SK-N-SH (cell line): ENCODE data around the gene XPO1. TPM values are rescaled to one million over a fixed set of nuclear protein-coding genes. Genes with fewer than 3 reads are reported as not detected.

Source experiments
- CTCF ChIA-PET: fragments of 300-600, 350-600 bp; formaldehyde crosslinking; extraction: SDS; loops from one replicate; lab custom pipeline; 2021; lab: Yijun Ruan, JAX
- POLR2A ChIA-PET: fragments of 350-600 bp; sonication (Branson Sonifier 250); formaldehyde crosslinking; extraction: SDS; loops from one replicate; lab custom pipeline; 2020; ENCODE audit warnings: antibody characterized with exemption, inconsistent platforms; lab: Yijun Ruan, JAX
- DNase-seq: peaks from one replicate; pipeline ENCODE4 v3.0.0; 2012
- H2AFZ ChIP-seq: fragments of 200-600 bp; sonication (generic); 2 replicates; pipeline ENCODE4 v1.8.1; 2016; ENCODE audit warnings: antibody characterized with exemption, mild to moderate bottlenecking, low read depth
- H3F3A ChIP-seq: fragments of 200-600 bp; sonication (generic); replicated peaks from 2 replicates; pipeline ENCODE3; 2016; ENCODE audit warnings: antibody characterized with exemption, mild to moderate bottlenecking; ENCODE audit not compliant: insufficient read depth
- H3K27ac ChIP-seq, 2 experiments: fragments of 200-500 bp in 1 of 2; fragments of 200-600 bp in 1 of 2; sonication (Bioruptor generic) in 1 of 2; sonication (generic), shearing (Covaris generic) in 1 of 2; 2 replicates each; pipeline versions ENCODE4 v1.5.1 to v1.6.1; 2014 to 2016; ENCODE audit warnings: low read depth in 2 of 2, inconsistent platforms in 1 of 2, low read length in 1 of 2, mild to moderate bottlenecking in 1 of 2, mixed read lengths in 1 of 2
- H3K27me3 ChIP-seq: fragments of 200-600 bp; sonication (generic), shearing (Covaris generic); 2 replicates; pipeline ENCODE4 v1.6.1; 2016; ENCODE audit warnings: mixed run types; ENCODE audit not compliant: insufficient read depth
- H3K36me3 ChIP-seq, 2 experiments: fragments of 200-500 bp in 1 of 2; fragments of 200-600 bp in 1 of 2; sonication (Bioruptor generic) in 1 of 2; sonication (generic) in 1 of 2; replicated peaks in 1 of 2; 2 replicates each; pipeline versions ENCODE3 to v1.5.1; 2014 to 2016; ENCODE audit warnings: low read length in 1 of 2, mild to moderate bottlenecking in 1 of 2; ENCODE audit not compliant: insufficient read depth in 2 of 2, control insufficient read depth in 1 of 2
- H3K4me1 ChIP-seq, 2 experiments: fragments of 200-500 bp in 1 of 2; fragments of 200-600 bp in 1 of 2; sonication (Bioruptor generic) in 1 of 2; sonication (generic), shearing (Covaris generic) in 1 of 2; 2 replicates each; pipeline versions ENCODE4 v1.5.1 to v1.6.1; 2014 to 2016; ENCODE audit warnings: low read depth in 1 of 2, low read length in 1 of 2, mixed run types in 1 of 2; ENCODE audit not compliant: insufficient read depth in 2 of 2, control insufficient read depth in 1 of 2
- H3K4me2 ChIP-seq: fragments of 200-600 bp; sonication (generic), shearing (Covaris generic); 2 replicates; pipeline ENCODE4 v1.6.1; 2017; ENCODE audit warnings: mixed run types
- H3K4me3 ChIP-seq, 2 experiments: fragments of 200-500 bp in 1 of 2; fragments of 200-600 bp in 1 of 2; sonication (Bioruptor generic) in 1 of 2; sonication (generic), shearing (Covaris generic) in 1 of 2; 2 replicates each; pipeline versions ENCODE4 v1.5.1 to v1.8.1; 2014 to 2016; ENCODE audit warnings: low read depth in 2 of 2, inconsistent platforms in 1 of 2, low read length in 1 of 2, mild to moderate bottlenecking in 1 of 2, mixed read lengths in 1 of 2, moderate library complexity in 1 of 2
- H3K79me2 ChIP-seq: fragments of 200-600 bp; sonication (generic); 2 replicates; pipeline ENCODE4 v1.8.1; 2017; ENCODE audit warnings: mild to moderate bottlenecking; ENCODE audit not compliant: insufficient read depth
- H3K9ac ChIP-seq: fragments of 200-600 bp; sonication (generic); 2 replicates; pipeline ENCODE4 v1.6.1; 2017; ENCODE audit warnings: mixed run types
- H3K9me2 ChIP-seq: fragments of 200-600 bp; sonication (generic); 2 replicates; pipeline ENCODE4 v1.6.1; 2017; ENCODE audit warnings: mixed run types
- H3K9me3 ChIP-seq: fragments of 200-600 bp; sonication (generic); 2 replicates; pipeline ENCODE4 v1.6.1; 2017; ENCODE audit warnings: mixed run types, mild to moderate bottlenecking, moderate library complexity
- H4K20me1 ChIP-seq: fragments of 200-600 bp; sonication (generic); 2 replicates; pipeline ENCODE4 v1.6.1; 2017; ENCODE audit warnings: mild to moderate bottlenecking, mixed run types; ENCODE audit not compliant: insufficient read depth
- ELF1 ChIP-seq: IDR thresholded peaks from 2 replicates; pipeline ENCODE4 v1.4.0; 2012
- FOXJ3 ChIP-seq: sonication (generic); formaldehyde crosslinking; IDR thresholded peaks from 2 replicates; pipeline ENCODE4 v1.5.1; 2020; ENCODE audit warnings: mild to moderate bottlenecking, missing genetic modification reagents
- MEF2A ChIP-seq: IDR thresholded peaks from 2 replicates; pipeline ENCODE4 v1.4.0; 2012; ENCODE audit warnings: low read depth, borderline replicate concordance
- NFIC ChIP-seq: IDR thresholded peaks from 2 replicates; pipeline ENCODE4 v1.4.0; 2012; ENCODE audit warnings: borderline replicate concordance
- POLR2AphosphoS5 ChIP-seq: IDR thresholded peaks from 2 replicates; pipeline ENCODE4 v1.6.1; 2012; ENCODE audit warnings: low read depth, low read length
- SIN3A ChIP-seq: IDR thresholded peaks from 2 replicates; pipeline ENCODE4 v1.6.1; 2012; ENCODE audit warnings: low read depth, mild to moderate bottlenecking, low read length, moderate library complexity, borderline replicate concordance
- TAF1 ChIP-seq: IDR thresholded peaks from 2 replicates; pipeline ENCODE4 v1.6.1; 2012; ENCODE audit warnings: low read depth, mild to moderate bottlenecking, low read length, moderate library complexity, borderline replicate concordance
- YY1 ChIP-seq: IDR thresholded peaks from 2 replicates; pipeline ENCODE4 v1.4.0; 2012; ENCODE audit warnings: low read depth, mild to moderate bottlenecking
- WGBS: methylation state at CpG from one replicate; pipeline ENCODE4 v1.1.6; 2017; ENCODE audit warnings: low lambda C conversion rate; 5-methylcytosine and 5-hydroxymethylcytosine counted together
- polyA plus RNA-seq, 3 experiments: library from polyadenylated mRNA; depleted of rRNA; stranded (reverse); fragments of >200 nt; gene quantifications; 2 replicates each; pipeline ENCODE4 v1.2.3, GENCODE V29; 2012
- TF ChIP-seq, protein P1 (sequence below): IDR thresholded peaks from 2 replicates; pipeline ENCODE4 v1.4.0; 2012; ENCODE audit warnings: low read depth, borderline replicate concordance

Gene XPO1
- polyA plus RNA-seq, 1 of the 3 experiments (the other 2 are of a cell fraction) = 61.0 TPM

DNA sequence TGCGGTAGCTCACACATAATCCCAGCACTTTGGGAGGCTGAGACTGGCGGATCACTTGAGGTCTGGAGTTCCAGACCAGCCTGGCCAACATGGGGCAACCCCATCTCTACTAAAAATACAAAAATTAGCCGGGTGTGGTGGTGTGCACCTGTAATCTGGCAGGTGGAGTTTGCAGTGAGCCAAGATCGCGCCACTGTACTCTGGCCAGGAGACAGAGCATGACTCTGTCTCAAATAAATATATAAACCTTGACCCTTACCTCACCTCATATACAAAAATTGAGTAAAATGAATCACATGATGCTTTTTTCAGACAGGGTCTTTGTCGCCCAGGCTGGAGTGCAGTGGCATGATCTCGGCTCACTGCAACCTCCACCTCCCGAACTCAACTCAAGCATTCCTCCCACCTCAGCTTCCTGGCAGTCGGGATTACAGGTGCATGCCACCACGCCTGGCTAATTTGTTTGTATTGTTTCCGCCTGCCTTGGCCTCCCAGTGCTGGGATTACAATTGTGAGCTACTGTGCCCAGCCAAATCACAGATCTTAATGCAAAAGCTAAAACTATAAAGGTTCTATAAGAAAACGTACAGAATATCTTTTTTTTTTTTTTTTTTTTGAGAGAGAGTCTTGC lies 25.3 kb downstream of the XPO1 start:
- no peaks in the 10 kb centered on the region for H3K9me3 ChIP-seq
- H2AFZ ChIP-seq = no peak overlapping the region
- H3K9ac ChIP-seq = no peak overlapping the region
- H3K36me3 ChIP-seq = peaks cover 16 to 93% of the 10 kb centered on the region in 2 experiments
- no peaks in the 10 kb centered on the region for H3K27me3 ChIP-seq
- no peak overlapping the region for H3K4me2 ChIP-seq
- no peak overlapping the region for H3K27ac ChIP-seq
- no peaks in the 10 kb centered on the region for H3K4me1 ChIP-seq
- TF ChIP-seq TAF1 (no peak), POLR2AphosphoS5 (no peak)
- 90% methylated on average over 12 of the region's 12 CpGs for WGBS
- no peaks in the 10 kb centered on the region for H3K9me2 ChIP-seq
- POLR2A ChIA-PET = no interaction called here
- H3K4me3 ChIP-seq = no peak overlapping the region
- DNase-seq = no peak
- CTCF ChIA-PET = interaction anchor here (0.6 to 1.3 kb wide), 3 partner anchors 8 to 376 kb away, joined by 3 to 4 read pairs (median 3); no protein-coding TSS in a partner anchor
- peaks cover 94% of the 10 kb centered on the region for H4K20me1 ChIP-seq
- peaks cover 100% of the 10 kb centered on the region for H3K79me2 ChIP-seq
- H3F3A ChIP-seq = peaks cover 24% of the 10 kb centered on the region

DNA sequence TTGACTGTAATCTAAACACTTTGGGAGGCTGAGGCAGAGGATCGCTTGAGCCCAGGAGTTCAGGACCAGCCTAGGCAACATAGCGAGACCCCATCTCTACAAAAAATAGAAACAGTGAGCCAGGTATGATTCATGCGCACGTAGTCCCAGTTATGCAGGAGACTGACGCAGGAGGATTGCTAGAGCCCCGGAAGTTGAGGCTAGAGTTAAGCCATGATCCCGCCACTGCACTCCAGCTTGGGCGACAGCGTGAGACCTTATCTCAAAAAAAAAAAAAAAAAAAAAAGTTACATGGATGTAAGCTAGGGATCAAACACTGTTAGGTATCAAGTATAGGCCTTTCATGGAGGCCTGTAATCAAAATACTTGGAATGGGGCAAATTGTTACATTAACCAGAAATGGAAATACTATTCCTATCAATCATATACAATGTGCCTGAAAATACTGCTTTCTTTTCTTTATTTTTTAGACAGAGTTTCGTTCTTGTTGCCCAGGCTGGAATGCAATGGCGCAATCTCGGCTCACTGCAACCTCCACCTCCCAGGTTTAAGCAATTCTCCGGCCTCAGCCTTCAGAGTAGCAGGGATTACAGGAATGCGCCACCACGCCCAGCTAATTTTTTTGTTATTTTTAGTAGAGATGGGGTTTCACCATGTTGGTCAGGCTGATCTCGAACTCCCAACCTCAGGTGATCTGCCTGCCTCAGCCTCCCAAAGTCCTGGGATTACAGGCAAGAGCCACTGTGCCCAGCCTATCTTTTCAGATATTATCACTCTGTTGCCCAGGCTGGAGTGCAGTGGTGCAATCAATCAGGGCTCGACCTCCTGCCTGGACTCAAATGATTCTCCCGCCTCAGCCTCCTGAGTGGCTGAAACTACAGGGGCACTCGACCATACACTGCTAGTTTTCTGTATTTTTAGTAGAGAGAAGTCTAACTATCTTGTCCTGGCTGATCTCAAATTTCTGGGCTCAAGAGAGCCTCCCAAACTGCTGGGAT lies 27.2 kb downstream of the XPO1 start:
- CTCF ChIA-PET = interaction anchor here (0.7 kb wide), 1 partner anchor 11 kb away, joined by 3 read pairs; no protein-coding TSS in a partner anchor
- H3K36me3 ChIP-seq = peaks cover 16 to 89% of the 10 kb centered on the region in 2 experiments
- H3K9me2 ChIP-seq = no peaks in the 10 kb centered on the region
- H3K27ac ChIP-seq = no peak overlapping the region; a peak in 1 of 4 replicates
- H4K20me1 ChIP-seq = peaks cover 96% of the 10 kb centered on the region
- peaks cover 21% of the 10 kb centered on the region for H3F3A ChIP-seq
- H2AFZ ChIP-seq = no peak overlapping the region
- no peaks in the 10 kb centered on the region for H3K4me1 ChIP-seq
- no peak overlapping the region for H3K9ac ChIP-seq
- no peak for DNase-seq
- H3K4me3 ChIP-seq = no peak overlapping the region
- POLR2A ChIA-PET = no interaction called here
- TF ChIP-seq, protein P1, sequence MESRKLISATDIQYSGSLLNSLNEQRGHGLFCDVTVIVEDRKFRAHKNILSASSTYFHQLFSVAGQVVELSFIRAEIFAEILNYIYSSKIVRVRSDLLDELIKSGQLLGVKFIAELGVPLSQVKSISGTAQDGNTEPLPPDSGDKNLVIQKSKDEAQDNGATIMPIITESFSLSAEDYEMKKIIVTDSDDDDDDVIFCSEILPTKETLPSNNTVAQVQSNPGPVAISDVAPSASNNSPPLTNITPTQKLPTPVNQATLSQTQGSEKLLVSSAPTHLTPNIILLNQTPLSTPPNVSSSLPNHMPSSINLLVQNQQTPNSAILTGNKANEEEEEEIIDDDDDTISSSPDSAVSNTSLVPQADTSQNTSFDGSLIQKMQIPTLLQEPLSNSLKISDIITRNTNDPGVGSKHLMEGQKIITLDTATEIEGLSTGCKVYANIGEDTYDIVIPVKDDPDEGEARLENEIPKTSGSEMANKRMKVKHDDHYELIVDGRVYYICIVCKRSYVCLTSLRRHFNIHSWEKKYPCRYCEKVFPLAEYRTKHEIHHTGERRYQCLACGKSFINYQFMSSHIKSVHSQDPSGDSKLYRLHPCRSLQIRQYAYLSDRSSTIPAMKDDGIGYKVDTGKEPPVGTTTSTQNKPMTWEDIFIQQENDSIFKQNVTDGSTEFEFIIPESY = no peak
- TF ChIP-seq SIN3A (no peak), NFIC (no peak), FOXJ3 (no peak), YY1 (no peak), MEF2A (no peak), ELF1 (no peak)
- 97% methylated on average over 19 of the region's 19 CpGs for WGBS
- H3K79me2 ChIP-seq = peaks cover 100% of the 10 kb centered on the region
- no peaks in the 10 kb centered on the region for H3K9me3 ChIP-seq
- H3K4me2 ChIP-seq = no peak overlapping the region
- H3K27me3 ChIP-seq = no peaks in the 10 kb centered on the region
